Measurements from ENCODE around the gene SOCS7.

GRCh38 chr17:38426441-38426840, 74.8 kb downstream of the SOCS7 start:
- TF ChIP-seq EZH2 (IDR thresholded peaks at IDR 0.05; ENCODE audit: insufficient read depth, poor library complexity, severe bottlenecking) (no peak), EZH2phosphoT487 (IDR thresholded peaks at IDR 0.05; ENCODE audit: insufficient read depth, low read depth) (no peak)
